ENCODE measurements around the gene RAP2B. TPM values are rescaled to one million over a fixed set of nuclear protein-coding genes. Genes with fewer than 3 reads are reported as not detected.
"Not testable (repeated sequence)": the region's sequence is repeated elsewhere in the genome, so short reads cannot be mapped to it uniquely, and the experiment has no call there.

RAP2B gene
- total RNA-seq: 10 to 100 TPM in 3 of 4 donors, 1 to 10 TPM in 1; 8.9 to 11.0 (median 10.1) TPM

GRCh38 chr3:153161714-153162512, at the start of gene RAP2B:
TSS of gene RAP2B (plus strand) at chr3:153162226. CDS start at chr3:153162694, 468 bp downstream.
- intact Hi-C loops (cut with DNase I): no loop called here
- 1 to 2% methylated on average over 11 to 28 of the region's 91 CpGs for WGBS, 2 donors

DNA sequence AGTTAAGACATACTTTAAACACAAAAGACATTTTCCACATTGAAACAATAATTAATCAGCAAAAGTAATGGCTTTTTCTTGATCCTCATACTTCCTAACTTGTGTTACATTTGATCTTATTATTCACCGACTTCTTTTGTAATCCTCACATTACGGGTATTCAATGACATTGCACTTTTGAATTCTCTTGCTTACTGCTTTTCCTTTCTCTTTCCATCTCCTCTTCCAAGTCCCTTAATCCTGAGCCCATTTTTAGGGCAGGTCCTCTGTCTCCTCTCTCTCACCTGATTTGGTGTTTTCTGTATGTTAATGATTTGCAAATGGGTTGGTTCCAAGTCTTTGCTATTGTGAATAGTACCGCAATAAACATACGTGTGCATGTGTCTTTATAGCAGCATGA, 48.5 kb upstream of the RAP2B start:
- intact Hi-C loops (cut with DNase I): no loop called here
- H3K4me1 ChIP-seq: no peaks in the 10 kb centered on the region
- WGBS, 2 donors: 96 to 97% methylated on average over 4 of the region's 4 CpGs
- H3K9me3 ChIP-seq: no peaks in the 10 kb centered on the region
- no peak for DNase-seq
- TF ChIP-seq POLR2A (IDR thresholded peaks at IDR 0.05): no peak
- no peak for TF ChIP-seq CTCF (IDR thresholded peaks at IDR 0.05)
- no peak overlapping the region for H3K27ac ChIP-seq
- H3K36me3 ChIP-seq: no peaks in the 10 kb centered on the region
- H3K27me3 ChIP-seq: no peaks in the 10 kb centered on the region
- H3K4me3 ChIP-seq (replicated peaks in 1 of 3): no peak overlapping the region

More at GRCh38 chr3:153161714-153162512, at the start of gene RAP2B:
- Histone ChIP-seq H3K4me3 (replicated peaks in 1 of 3) (peak within 1 kb of the TSS; percentile 68 to 89 (median 88)), H3K27ac (peak within 1 kb of the TSS; percentile 84 to 91 (median 89)), H3K4me1 (peaks cover 17 to 23% of the 10 kb centered on the region in 2 donors), H3K9me3 (no peaks in the 10 kb centered on the region), H3K27me3 (no peaks in the 10 kb centered on the region), H3K36me3 (no peaks in the 10 kb centered on the region)
- peak; percentile 98 for DNase-seq
- TF ChIP-seq POLR2A (IDR thresholded peaks at IDR 0.05): peak; percentile 93 to 99
- TF ChIP-seq CTCF (IDR thresholded peaks at IDR 0.05): peak in 1 of 6 experiments; percentile 6

DNA sequence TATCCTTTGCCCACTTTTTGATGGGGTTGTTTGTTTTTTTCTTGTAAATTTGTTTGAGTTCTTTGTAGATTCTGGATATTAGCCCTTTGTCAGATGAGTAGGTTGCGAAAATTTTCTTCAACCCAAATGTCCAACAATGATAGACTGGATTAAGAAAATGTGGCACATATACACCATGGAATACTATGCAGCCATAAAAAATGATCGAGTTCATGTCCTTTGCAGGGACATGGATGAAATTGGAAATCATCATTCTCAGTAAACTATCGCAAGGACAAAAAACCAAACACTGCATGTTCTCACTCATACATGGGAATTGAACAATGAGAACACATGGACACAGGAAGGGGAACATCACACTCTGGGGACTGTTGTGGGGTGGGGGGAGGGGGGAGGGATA, 47.8 kb upstream of the RAP2B start:
- WGBS, 2 donors: 90 to 96% methylated on average over 3 of the region's 3 CpGs
- H3K4me3 ChIP-seq (replicated peaks in 1 of 3); H3K4me1 ChIP-seq; DNase-seq; H3K27ac ChIP-seq; intact Hi-C loops (cut with DNase I); H3K9me3 ChIP-seq; H3K27me3 ChIP-seq; H3K36me3 ChIP-seq: not testable (repeated sequence)

GRCh38 chr3:153115326-153115725, 46.7 kb upstream of the RAP2B start:
- H3K4me3 ChIP-seq (replicated peaks in 1 of 3): no peak overlapping the region
- intact Hi-C loops (cut with DNase I): no loop called here
- 88 to 89% methylated on average over 4 of the region's 4 CpGs for WGBS, 2 donors

GRCh38 chr3:153127788-153128187, 34.2 kb upstream of the RAP2B start:
- 92% methylated on average over 1 of the region's 1 CpG for WGBS, 2 donors

More at GRCh38 chr3:153115326-153115725, 46.7 kb upstream of the RAP2B start:
- no peak for DNase-seq
- TF ChIP-seq CTCF (IDR thresholded peaks at IDR 0.05) (no peak), POLR2A (IDR thresholded peaks at IDR 0.05) (no peak)
- Histone ChIP-seq H3K27me3 (no peaks in the 10 kb centered on the region), H3K9me3 (no peaks in the 10 kb centered on the region), H3K36me3 (no peaks in the 10 kb centered on the region), H3K27ac (no peak overlapping the region), H3K4me1 (no peaks in the 10 kb centered on the region)

More at GRCh38 chr3:153127788-153128187, 34.2 kb upstream of the RAP2B start:
- Histone ChIP-seq H3K4me1 (no peaks in the 10 kb centered on the region), H3K27ac (no peak overlapping the region), H3K9me3 (no peaks in the 10 kb centered on the region), H3K27me3 (no peaks in the 10 kb centered on the region), H3K36me3 (no peaks in the 10 kb centered on the region), H3K4me3 (replicated peaks in 1 of 3) (no peak overlapping the region)
- DNase-seq: no peak
- intact Hi-C loops (cut with DNase I): no loop called here
- TF ChIP-seq POLR2A (IDR thresholded peaks at IDR 0.05): no peak
- no peak for TF ChIP-seq CTCF (IDR thresholded peaks at IDR 0.05)

Data from thyroid gland (tissue), 4 donors.